T47D (cell line): ENCODE results near the gene EXPH5.

Experiments used
- DNase-seq, 2 experiments: peaks; one replicate each; pipeline versions ENCODE4 v3.0.0 to v3.0.0-alpha.2; 2011 to 2012; ENCODE audit warnings: low read depth in 1 of 2, low spot score in 1 of 2
- JUND ChIP-seq: IDR thresholded peaks from 2 replicates; pipeline ENCODE4 v1.6.1; 2012; ENCODE audit warnings: low read depth
- in situ Hi-C: cut with HindIII; loops from 2 replicates; pipeline ENCODE4 v1.10.0; 2016; ENCODE audit warnings: low sequenced_read_pairs, low pct_unique_long_range_greater_than_20kb

Gene EXPH5

DNA sequence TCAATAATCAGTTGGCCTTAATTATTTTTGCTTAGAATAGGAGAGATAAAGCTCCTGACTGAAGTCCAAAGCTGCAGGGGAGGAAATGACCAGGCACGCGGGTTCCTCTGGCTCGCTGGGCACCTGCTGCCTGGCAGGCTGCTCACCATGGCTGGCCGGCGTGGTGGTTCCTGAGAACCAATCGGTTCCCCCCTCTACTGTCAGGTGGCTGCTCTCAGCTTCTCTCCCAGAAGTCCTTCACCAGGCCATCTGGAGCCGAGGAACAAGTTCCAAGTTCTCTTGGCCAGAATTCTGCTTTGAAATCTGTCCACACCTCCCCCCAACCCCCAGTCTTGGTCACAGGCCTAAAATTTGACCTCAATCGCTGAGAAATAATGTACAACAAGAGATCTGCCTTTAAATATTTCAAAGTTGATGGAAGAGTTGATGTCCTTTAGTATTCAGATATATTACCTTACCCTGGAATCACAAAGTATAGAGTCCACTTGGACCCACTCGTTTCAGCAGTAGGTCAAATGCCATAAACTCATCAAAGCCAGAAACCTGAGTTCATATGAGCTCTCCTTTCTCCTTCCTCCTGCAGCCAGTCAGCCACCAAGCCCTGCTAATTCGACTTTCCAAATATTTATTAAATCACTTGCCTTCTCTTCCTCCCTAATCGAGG lies 25.2 kb downstream of the EXPH5 start:
- in situ Hi-C loops: no loop called here
- DNase-seq: no peak
- no peak for TF ChIP-seq JUND

GRCh38 chr11:108565653-108566052 lies 27.9 kb downstream of the EXPH5 start:
- no peak for TF ChIP-seq JUND
- in situ Hi-C loops: no loop called here
- no peak for DNase-seq

DNA sequence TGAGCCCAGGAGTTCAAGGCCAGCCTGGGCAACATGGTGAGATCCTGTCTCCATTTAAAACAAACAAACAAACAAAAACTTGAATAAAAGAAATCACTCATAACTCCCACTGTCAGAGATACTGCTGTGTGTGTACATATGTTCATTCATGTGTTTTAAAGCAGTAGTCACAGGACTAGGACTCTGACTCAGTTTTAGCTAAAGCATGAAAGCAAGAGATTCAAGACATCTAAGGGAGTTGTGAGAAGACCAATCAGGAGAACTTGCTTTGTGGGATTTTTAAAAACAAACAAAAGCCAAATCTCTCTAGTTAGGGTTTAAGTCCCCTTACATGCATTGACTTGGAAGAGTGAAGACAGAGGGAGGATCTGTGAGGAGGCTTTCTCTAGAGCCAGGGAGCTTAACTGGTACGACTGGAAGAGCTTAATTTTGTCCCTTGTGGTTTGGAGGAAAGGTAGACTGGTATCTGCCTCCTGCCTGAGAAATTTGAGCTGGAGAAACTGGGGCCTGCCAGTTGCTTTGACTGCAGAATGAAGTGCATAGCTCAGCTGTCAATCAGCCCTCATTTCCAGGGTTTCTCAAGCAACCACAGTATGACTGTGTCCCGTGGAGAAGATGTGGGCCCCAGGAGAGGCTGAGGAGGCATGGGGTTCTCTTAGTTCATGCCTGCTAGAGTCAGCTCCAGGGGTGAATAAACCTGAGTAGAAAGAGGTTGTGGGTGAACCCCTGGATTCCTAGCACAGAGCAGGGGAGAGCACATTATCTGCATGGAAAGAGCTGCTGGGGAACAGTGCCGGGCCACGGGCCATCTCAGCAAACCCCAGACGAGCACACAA lies 30.6 kb downstream of the EXPH5 start:
- peak; percentile 26 to 92 for DNase-seq
- TF ChIP-seq JUND: no peak
- in situ Hi-C loops: no loop called here

DNA sequence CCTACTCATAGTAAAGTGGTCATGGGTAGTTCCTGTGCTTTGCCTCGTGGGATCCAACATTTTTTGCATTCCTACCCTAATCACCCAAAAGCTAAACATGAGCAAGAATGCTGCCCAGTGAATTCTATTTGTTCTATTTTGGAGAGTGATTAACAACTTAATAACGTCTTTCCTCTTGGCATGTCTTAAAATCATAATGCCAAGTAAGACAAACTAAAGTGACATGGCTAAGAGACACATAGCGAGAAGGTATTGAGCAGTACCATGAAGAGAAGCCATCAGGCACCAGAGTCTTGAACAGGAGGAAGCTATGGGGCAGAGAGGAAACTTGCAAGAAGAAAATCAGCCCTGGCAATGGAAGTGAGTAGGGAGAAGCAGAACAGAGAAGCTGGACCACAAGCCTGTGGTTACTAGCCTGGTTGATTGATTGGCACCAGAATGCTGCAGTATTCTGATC lies 32.0 kb downstream of the EXPH5 start:
- in situ Hi-C loops: no loop called here
- DNase-seq: peak in 1 of 2 experiments; percentile 33
- no peak for TF ChIP-seq JUND

- no peak for TF ChIP-seq JUND
Measured at GRCh38 chr11:108559904-108560303, 33.7 kb downstream of the EXPH5 start.

DNA sequence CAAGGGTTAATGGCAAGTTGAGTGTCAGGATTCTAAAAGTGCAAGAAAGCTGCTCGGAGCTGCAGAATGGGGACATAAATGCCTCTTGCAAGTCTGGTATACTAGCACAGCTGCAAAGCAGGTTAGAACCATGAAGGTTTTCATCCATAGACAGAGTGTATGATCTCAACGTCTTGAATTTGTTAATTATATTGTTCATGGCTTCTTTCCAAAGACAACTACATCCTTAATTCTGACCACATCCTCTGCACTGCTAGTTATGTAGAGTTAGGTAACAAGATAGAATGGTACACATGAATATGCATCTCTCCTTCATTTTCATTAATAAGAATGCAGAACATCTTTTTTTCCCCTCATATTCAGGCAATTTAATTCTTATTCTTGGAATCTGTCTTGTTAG lies 34.2 kb downstream of the EXPH5 start:
- no peak for TF ChIP-seq JUND
- in situ Hi-C loops: no loop called here
- DNase-seq: no peak

More at GRCh38 chr11:108559904-108560303, 33.7 kb downstream of the EXPH5 start:
- DNase-seq: no peak
- in situ Hi-C loops: no loop called here

GRCh38 chr11:108558222-108558621 lies 35.3 kb downstream of the EXPH5 start:
- DNase-seq: no peak
- no peak for TF ChIP-seq JUND
- in situ Hi-C loops: no loop called here

- DNase-seq: no peak
- in situ Hi-C loops: no loop called here
- TF ChIP-seq JUND: no peak
Measured at GRCh38 chr11:108556019-108556418, 37.5 kb downstream of the EXPH5 start.

GRCh38 chr11:108551651-108552462 lies 41.7 kb downstream of the EXPH5 start:
- in situ Hi-C loops: no loop called here
- DNase-seq: no peak

GRCh38 chr11:108549319-108549885 lies 44.2 kb downstream of the EXPH5 start:
- DNase-seq: no peak
- TF ChIP-seq JUND: no peak
- in situ Hi-C loops: no loop called here

More at GRCh38 chr11:108551651-108552462, 41.7 kb downstream of the EXPH5 start:
- TF ChIP-seq JUND: no peak

DNA sequence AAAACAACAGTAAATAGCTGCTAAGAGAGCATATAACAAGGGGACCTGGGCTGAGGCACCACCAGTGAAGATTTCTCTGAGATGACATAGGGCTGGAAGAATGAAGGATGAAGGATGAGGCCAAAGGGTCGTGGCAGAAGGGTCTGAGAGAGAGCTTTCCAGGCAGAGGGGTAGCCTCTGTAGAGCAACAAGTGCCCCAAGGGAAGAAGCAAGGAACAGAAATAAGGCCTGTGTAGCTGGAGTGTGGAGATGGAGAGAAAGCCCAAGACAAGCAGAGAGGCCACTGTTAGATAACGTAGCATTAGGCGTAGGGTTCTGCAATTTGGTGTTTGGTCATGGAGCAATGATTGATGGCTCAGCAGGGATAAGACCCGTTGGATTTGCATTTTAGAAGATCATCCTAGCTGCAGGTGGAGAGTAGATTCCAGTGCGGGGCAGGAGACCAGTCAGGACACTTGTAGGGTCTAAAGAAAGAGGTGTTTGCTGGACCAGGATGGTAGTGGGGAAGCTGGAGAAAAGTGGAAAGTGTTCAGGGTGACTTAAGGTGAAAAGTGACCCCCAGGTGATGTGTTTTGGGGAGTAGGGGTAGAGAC lies 47.6 kb downstream of the EXPH5 start:
- TF ChIP-seq JUND: no peak
- in situ Hi-C loops: no loop called here
- DNase-seq: no peak

DNA sequence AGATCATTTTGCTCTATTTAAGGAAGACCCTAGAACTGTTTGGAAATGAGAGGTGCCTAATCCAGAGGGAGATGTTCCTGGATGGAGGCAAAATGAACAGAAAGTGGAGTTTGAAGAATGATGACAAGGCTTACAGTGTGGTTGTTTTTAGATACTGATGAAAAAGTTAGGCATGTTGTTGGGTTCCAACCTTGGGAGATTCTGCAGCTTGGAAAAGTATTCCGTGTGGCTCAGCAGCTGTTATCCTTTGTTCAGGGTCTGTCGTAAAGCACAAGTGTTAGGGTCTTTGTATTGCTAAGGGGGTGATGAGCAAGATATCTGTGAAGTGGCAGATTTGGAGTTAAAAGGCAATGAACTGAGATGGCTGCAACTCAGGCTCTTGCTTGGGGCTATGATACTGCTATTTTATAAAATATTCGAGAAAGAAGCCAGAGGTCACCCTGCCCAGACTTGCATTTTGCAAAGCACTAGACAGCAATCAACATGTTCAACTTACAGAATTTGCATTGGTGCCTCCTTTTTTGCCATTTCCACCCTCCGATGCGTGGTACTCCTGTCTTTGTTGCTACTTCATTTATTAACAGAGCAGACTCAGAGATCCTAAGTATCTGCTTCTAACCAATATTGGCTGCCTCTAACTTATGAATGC lies 50.1 kb downstream of the EXPH5 start:
- in situ Hi-C loops: no loop called here
- no peak for TF ChIP-seq JUND
- no peak for DNase-seq
